ENCODE results near the gene PSMG1. TPM values are rescaled to one million over a fixed set of nuclear protein-coding genes. Genes with fewer than 3 reads are reported as not detected.
A peak's percentile ranks its signal among the peaks of the same experiment; 100 is the strongest.

Gene PSMG1
- total RNA-seq, 1 donor from 2014 or later: 23.7 TPM

DNA sequence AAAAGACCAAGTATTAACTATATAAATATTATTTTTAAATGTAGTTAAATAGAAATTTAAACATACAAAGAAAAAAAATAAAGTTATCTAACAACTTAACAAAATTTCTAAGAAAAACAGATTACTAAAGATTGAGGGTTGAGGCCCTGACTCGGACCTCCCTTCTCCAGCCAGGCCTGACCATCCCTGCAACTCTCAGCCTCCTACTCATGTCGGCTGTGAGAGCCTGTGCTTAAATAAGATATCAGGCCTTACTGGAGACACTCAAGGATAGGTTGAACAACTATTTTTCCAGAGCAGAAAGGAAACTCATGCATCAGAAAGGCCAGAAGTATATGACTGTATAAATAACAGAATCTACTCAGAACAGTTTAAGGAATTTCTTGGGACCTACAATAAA lies 33.0 kb upstream of the PSMG1 start:
- H3K4me1 Mint-ChIP-seq: no peaks in the 10 kb centered on the region
- intact Hi-C loops (cut with micrococcal nuclease): no loop called here
- TF ChIP-seq, protein P1, sequence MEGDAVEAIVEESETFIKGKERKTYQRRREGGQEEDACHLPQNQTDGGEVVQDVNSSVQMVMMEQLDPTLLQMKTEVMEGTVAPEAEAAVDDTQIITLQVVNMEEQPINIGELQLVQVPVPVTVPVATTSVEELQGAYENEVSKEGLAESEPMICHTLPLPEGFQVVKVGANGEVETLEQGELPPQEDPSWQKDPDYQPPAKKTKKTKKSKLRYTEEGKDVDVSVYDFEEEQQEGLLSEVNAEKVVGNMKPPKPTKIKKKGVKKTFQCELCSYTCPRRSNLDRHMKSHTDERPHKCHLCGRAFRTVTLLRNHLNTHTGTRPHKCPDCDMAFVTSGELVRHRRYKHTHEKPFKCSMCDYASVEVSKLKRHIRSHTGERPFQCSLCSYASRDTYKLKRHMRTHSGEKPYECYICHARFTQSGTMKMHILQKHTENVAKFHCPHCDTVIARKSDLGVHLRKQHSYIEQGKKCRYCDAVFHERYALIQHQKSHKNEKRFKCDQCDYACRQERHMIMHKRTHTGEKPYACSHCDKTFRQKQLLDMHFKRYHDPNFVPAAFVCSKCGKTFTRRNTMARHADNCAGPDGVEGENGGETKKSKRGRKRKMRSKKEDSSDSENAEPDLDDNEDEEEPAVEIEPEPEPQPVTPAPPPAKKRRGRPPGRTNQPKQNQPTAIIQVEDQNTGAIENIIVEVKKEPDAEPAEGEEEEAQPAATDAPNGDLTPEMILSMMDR (IDR thresholded peaks at IDR 0.05): no peak
- DNase-seq: no peak
- no peak overlapping the region for H3K27ac Mint-ChIP-seq
- H3K27me3 Mint-ChIP-seq: no peaks in the 10 kb centered on the region
- POLR2A ChIA-PET: no interaction called here
- H3K4me3 Mint-ChIP-seq: no peak overlapping the region
- no peaks in the 10 kb centered on the region for H3K9me3 Mint-ChIP-seq
- peaks cover 64% of the 10 kb centered on the region for H3K36me3 Mint-ChIP-seq (ENCODE audit: low read depth)
- CTCF ChIA-PET: no interaction called here
- ATAC-seq (ENCODE audit: low read depth): no peak

DNA sequence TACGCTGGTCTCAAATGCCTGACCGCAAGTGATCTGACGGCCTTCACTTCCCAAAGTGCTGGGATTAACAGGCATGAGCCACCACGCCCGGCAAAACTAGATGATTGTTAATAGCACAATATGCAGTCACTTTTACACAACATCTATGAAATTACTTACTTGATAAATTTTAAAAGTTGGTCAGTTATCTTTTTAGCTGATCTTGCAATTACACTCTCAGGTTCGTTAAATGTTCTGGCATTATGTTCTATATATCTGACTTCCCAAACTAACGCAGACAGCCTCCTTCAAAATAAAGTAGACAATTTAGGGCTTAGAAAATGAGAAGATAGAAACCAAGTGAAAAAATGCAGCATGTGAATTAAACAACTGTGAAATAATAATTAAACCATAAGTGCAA lies 31.8 kb upstream of the PSMG1 start:
- H3K27me3 Mint-ChIP-seq: no peaks in the 10 kb centered on the region
- DNase-seq (no peak), ATAC-seq (ENCODE audit: low read depth) (no peak)
- ChIA-PET CTCF (no interaction called here), POLR2A (no interaction called here)
- no peaks in the 10 kb centered on the region for H3K4me1 Mint-ChIP-seq
- TF ChIP-seq, protein P1 (IDR thresholded peaks at IDR 0.05): no peak
- no peak overlapping the region for H3K27ac Mint-ChIP-seq
- no peak overlapping the region for H3K4me3 Mint-ChIP-seq
- no peaks in the 10 kb centered on the region for H3K9me3 Mint-ChIP-seq
- intact Hi-C loops (cut with micrococcal nuclease): no loop called here
- H3K36me3 Mint-ChIP-seq (ENCODE audit: low read depth): peaks cover 69% of the 10 kb centered on the region

DNA sequence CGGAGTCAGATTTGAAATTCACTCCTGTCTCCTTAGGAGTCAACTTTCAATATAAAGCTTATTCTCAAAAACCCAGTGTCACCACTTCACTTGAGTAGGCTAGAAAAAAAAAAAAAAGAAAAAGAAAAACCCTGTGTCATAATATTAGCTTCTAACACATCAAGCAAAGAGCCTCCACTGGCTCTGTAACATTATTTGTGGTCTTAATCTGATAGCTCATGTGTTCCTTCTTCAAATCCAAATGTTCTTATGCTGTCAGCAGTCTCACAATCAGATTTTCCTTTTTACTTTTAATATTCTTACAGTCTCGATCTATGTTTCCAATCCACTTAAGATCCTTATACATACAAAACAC lies 26.1 kb upstream of the PSMG1 start:
- Mint-ChIP-seq H3K4me3 (no peak overlapping the region), H3K27me3 (no peaks in the 10 kb centered on the region), H3K4me1 (peaks cover 2% of the 10 kb centered on the region), H3K27ac (no peak overlapping the region), H3K36me3 (ENCODE audit: low read depth) (peaks cover 73% of the 10 kb centered on the region), H3K9me3 (no peaks in the 10 kb centered on the region)
- ChIA-PET POLR2A (interaction anchor here (0.7 kb wide), 1 partner anchor 141 kb away, joined by 3 read pairs; no protein-coding TSS in a partner anchor), CTCF (no interaction called here)
- DNase-seq (no peak), ATAC-seq (ENCODE audit: low read depth) (no peak)
- TF ChIP-seq, protein P1 (IDR thresholded peaks at IDR 0.05): no peak
- intact Hi-C loops (cut with micrococcal nuclease): loop anchor here (10.0 kb wide), 1 partner anchor 45 kb away; no protein-coding TSS in a partner anchor

DNA sequence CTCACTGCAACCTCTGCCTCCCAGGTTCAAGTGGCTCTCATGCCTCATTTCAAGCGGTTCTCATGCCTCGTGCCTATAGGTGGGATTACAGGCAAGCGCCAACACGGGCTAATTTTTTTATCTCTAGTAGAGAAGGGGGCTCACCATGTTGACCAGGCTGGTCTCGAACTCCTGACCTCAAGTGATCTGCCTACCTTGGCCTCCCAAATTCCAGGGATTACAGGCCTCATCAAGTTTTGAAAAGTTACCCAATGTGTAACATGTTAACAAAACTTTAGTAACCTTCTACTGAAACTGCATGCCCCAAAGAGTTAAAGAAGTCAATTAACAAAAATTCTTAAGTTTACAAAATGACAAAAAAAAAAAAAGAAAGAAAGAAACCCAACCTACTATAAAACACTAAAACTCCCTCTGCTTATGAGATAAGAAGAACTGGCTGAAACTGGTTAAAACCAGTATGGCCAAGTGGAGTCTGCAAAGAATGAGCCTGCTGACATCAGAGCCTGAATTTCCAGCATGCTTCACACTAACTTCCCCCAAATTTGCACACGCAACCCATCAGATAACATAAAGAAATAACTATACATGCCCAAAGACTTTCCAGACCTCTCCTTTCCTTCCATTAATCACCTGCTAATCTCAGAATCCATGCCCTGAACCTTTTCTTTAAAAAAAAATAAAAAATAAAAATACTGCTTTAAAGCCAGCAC lies 25.5 kb upstream of the PSMG1 start:
- no peaks in the 10 kb centered on the region for H3K9me3 Mint-ChIP-seq
- H3K36me3 Mint-ChIP-seq (ENCODE audit: low read depth): peaks cover 68% of the 10 kb centered on the region
- no peak for ATAC-seq (ENCODE audit: low read depth)
- H3K27me3 Mint-ChIP-seq: no peaks in the 10 kb centered on the region
- no peak for DNase-seq
- POLR2A ChIA-PET: no interaction called here
- CTCF ChIA-PET: no interaction called here
- peak overlapping the region; percentile 2 for H3K27ac Mint-ChIP-seq
- intact Hi-C loops (cut with micrococcal nuclease): loop anchor here (10.0 kb wide), 1 partner anchor 46 kb away; no protein-coding TSS in a partner anchor
- TF ChIP-seq, protein P1 (IDR thresholded peaks at IDR 0.05): no peak
- H3K4me1 Mint-ChIP-seq: peaks cover 2% of the 10 kb centered on the region
- H3K4me3 Mint-ChIP-seq: no peak overlapping the region

DNA sequence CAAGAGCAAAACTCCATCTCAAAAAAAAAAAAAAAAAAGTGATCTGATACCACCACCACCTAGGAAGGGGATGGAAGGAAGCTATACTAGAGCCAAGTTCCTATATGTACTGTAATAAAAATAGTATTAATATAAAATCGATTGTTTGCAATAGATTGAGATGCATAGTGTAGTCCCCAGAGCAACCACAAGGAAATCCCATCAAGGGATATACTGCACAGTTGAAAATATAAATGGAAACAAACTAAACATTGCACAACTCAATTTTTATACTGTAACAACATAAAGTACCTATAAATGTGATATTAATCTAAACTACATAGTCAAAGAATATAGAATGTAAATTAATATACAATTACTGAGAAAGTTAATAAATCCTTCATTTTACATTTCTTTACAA lies 20.9 kb upstream of the PSMG1 start:
- Mint-ChIP-seq H3K27ac (no peak overlapping the region), H3K9me3 (no peaks in the 10 kb centered on the region), H3K4me1 (peaks cover 2% of the 10 kb centered on the region), H3K27me3 (no peaks in the 10 kb centered on the region), H3K4me3 (no peak overlapping the region), H3K36me3 (ENCODE audit: low read depth) (peaks cover 67% of the 10 kb centered on the region)
- TF ChIP-seq, protein P1 (IDR thresholded peaks at IDR 0.05): no peak
- intact Hi-C loops (cut with micrococcal nuclease): loop anchor here (10.0 kb wide), 1 partner anchor 51 kb away; no protein-coding TSS in a partner anchor
- CTCF ChIA-PET: no interaction called here
- ATAC-seq (ENCODE audit: low read depth): no peak
- POLR2A ChIA-PET: no interaction called here
- no peak for DNase-seq
